Aorta (tissue), 5 donors: ENCODE data around the gene CKM. TPM values are rescaled to one million over a fixed set of nuclear protein-coding genes. Genes with fewer than 3 reads are reported as not detected.
A peak's percentile ranks its signal among the peaks of the same experiment; 100 is the strongest.

Source experiments
- ATAC-seq: fragments of 200-7000 bp; cut with Tn5 transposase; one replicate; pipeline ENCODE4 v1.9.1; 2022; ENCODE audit warnings: moderate library complexity; ENCODE audit not compliant: low FRiP score
- DNase-seq, 2 donors: peaks; one replicate each; pipeline ENCODE4 v3.0.0-alpha.2; 2020
- H3K27ac ChIP-seq, 2 donors: one replicate each; pipeline ENCODE4 v1.5.1; 2013; ENCODE audit warnings: low read length in 2 of 2, mild to moderate bottlenecking in 2 of 2, moderate library complexity in 2 of 2, control low read depth in 1 of 2, inconsistent platforms in 1 of 2, low read depth in 1 of 2
- H3K27me3 ChIP-seq, 2 donors: one replicate each; pipeline ENCODE4 v1.6.1; 2013; ENCODE audit warnings: control low read depth in 1 of 2, low read length in 1 of 2, mild to moderate bottlenecking in 1 of 2, moderate library complexity in 1 of 2; ENCODE audit not compliant: insufficient read depth in 2 of 2, control insufficient read depth in 1 of 2
- H3K36me3 ChIP-seq, 2 donors: one replicate each; pipeline ENCODE4 v1.6.1; 2013; ENCODE audit warnings: control low read depth in 1 of 2, low read length in 1 of 2, mild to moderate bottlenecking in 1 of 2; ENCODE audit not compliant: insufficient read depth in 2 of 2, control insufficient read depth in 1 of 2
- H3K4me1 ChIP-seq, 2 donors: one replicate each; pipeline ENCODE4 v1.6.1; 2013; ENCODE audit warnings: low read length in 2 of 2, control low read depth in 1 of 2, mild to moderate bottlenecking in 1 of 2, moderate library complexity in 1 of 2; ENCODE audit not compliant: insufficient read depth in 2 of 2, control insufficient read depth in 1 of 2
- H3K4me3 ChIP-seq, 2 donors: one replicate each; pipeline ENCODE4 v1.5.1; 2013; ENCODE audit warnings: low read length in 2 of 2, control low read depth in 1 of 2, mild to moderate bottlenecking in 1 of 2
- H3K9me3 ChIP-seq: one replicate; pipeline ENCODE4 v1.6.1; 2013; ENCODE audit warnings: mild to moderate bottlenecking, low read length; ENCODE audit not compliant: control insufficient read depth
- WGBS, 2 donors: extraction: QIAGEN DNeasy Blood & Tissue Kit; methylation state at CpG; one replicate each; pipeline ENCODE4 v1.1.7; 2013; 5-methylcytosine and 5-hydroxymethylcytosine counted together
- intact Hi-C, 2 donors: fragments of 100-400 bp; cut with DNase I; formaldehyde crosslinking; loops; one replicate each; pipeline versions ENCODE4 v1.14.2 to v1.15.0; 2022
- polyA plus RNA-seq, 2 donors: library from polyadenylated mRNA; stranded (reverse); fragments of 200-250 nt; gene quantifications; one replicate each; pipeline ENCODE4 v1.2.3, GENCODE V29; 2013
- total RNA-seq, 2 donors: library from RNA; stranded (reverse); fragmentation: NEBNext Ultra II Directional; extraction: Animal tissue kit (Norgen Biotek cat#: 25700); gene quantifications; one replicate each; pipeline ENCODE4 v1.2.1, GENCODE V29; 2021
- donor health status: healthy with polysubstance abuse.
- donor health status: Bipolar disorder and iron deficiency.
- donor health status: DM: no; HTN: no; CAD: no.
- donor health status: DM: no; HTN: no; CAD: no.
- donor health status: DM: yes; HTN: yes; CAD: no.

CKM gene
- total and polyA plus RNA-seq, 4 donors = 1.2 to 6.4 TPM; not detected in 2

- 30 to 39% methylated on average over 12 of the region's 12 CpGs for WGBS, 2 donors
- H3K4me3 ChIP-seq = no peak overlapping the region
- no peaks in the 10 kb centered on the region for H3K27me3 ChIP-seq
- peak; percentile 74 for ATAC-seq
- peaks cover 0 to 8% of the 10 kb centered on the region in 2 donors for H3K36me3 ChIP-seq
- intact Hi-C loops = no loop called here
- H3K27ac ChIP-seq = no peak overlapping the region
- H3K4me1 ChIP-seq = no peaks in the 10 kb centered on the region
- no peak for DNase-seq
- H3K9me3 ChIP-seq = no peaks in the 10 kb centered on the region
Observed at GRCh38 chr19:45294291-45295029, 28.2 kb downstream of the CKM start.

GRCh38 chr19:45293682-45294081 lies 29.0 kb downstream of the CKM start:
- ATAC-seq (peak; percentile 17), DNase-seq (no peak)
- H3K9me3 ChIP-seq = no peaks in the 10 kb centered on the region
- no peaks in the 10 kb centered on the region for H3K27me3 ChIP-seq
- no peak overlapping the region for H3K27ac ChIP-seq
- H3K4me3 ChIP-seq = no peak overlapping the region
- intact Hi-C loops = no loop called here
- H3K4me1 ChIP-seq = no peaks in the 10 kb centered on the region
- H3K36me3 ChIP-seq = peaks cover 0 to 8% of the 10 kb centered on the region in 2 donors
- 94 to 98% methylated on average over 3 to 4 of the region's 4 CpGs for WGBS, 2 donors

GRCh38 chr19:45291834-45292233 lies 30.8 kb downstream of the CKM start:
- Histone ChIP-seq H3K9me3 (no peaks in the 10 kb centered on the region), H3K4me1 (no peaks in the 10 kb centered on the region), H3K27ac (no peak overlapping the region), H3K4me3 (no peak overlapping the region), H3K36me3 (peaks cover 0 to 8% of the 10 kb centered on the region in 2 donors), H3K27me3 (no peaks in the 10 kb centered on the region)
- DNase-seq = no peak
- no peak for ATAC-seq
- WGBS, 2 donors = 95 to 100% methylated on average over 1 of the region's 1 CpG
- intact Hi-C loops = no loop called here

GRCh38 chr19:45290381-45290931 lies 32.2 kb downstream of the CKM start:
- intact Hi-C loops = no loop called here
- ATAC-seq = no peak

GRCh38 chr19:45283443-45284033 lies 39.1 kb downstream of the CKM start:
- no peak for DNase-seq
- Histone ChIP-seq H3K27me3 (no peaks in the 10 kb centered on the region), H3K9me3 (no peaks in the 10 kb centered on the region), H3K4me3 (no peak overlapping the region), H3K27ac (no peak overlapping the region), H3K36me3 (peaks cover 0 to 7% of the 10 kb centered on the region in 2 donors), H3K4me1 (no peaks in the 10 kb centered on the region)
- WGBS, 2 donors = 82 to 89% methylated on average over 7 of the region's 7 CpGs
- intact Hi-C loops = no loop called here
- no peak for ATAC-seq

More at GRCh38 chr19:45290381-45290931, 32.2 kb downstream of the CKM start:
- 90 to 93% methylated on average over 6 of the region's 6 CpGs for WGBS, 2 donors
- Histone ChIP-seq H3K36me3 (peaks cover 0 to 6% of the 10 kb centered on the region in 2 donors), H3K4me1 (no peaks in the 10 kb centered on the region), H3K4me3 (no peak overlapping the region), H3K27me3 (no peaks in the 10 kb centered on the region), H3K9me3 (no peaks in the 10 kb centered on the region), H3K27ac (no peak overlapping the region)
- DNase-seq = no peak

- DNase-seq (no peak), ATAC-seq (no peak)
- Histone ChIP-seq H3K36me3 (peaks cover 0 to 6% of the 10 kb centered on the region in 2 donors), H3K27me3 (no peaks in the 10 kb centered on the region), H3K9me3 (no peaks in the 10 kb centered on the region), H3K4me1 (no peaks in the 10 kb centered on the region), H3K27ac (no peak overlapping the region), H3K4me3 (no peak overlapping the region)
- intact Hi-C loops = no loop called here
- 94 to 96% methylated on average over 19 of the region's 19 CpGs for WGBS, 2 donors
Observed at GRCh38 chr19:45280471-45280961, 42.2 kb downstream of the CKM start.

- Histone ChIP-seq H3K9me3 (no peaks in the 10 kb centered on the region), H3K4me1 (no peaks in the 10 kb centered on the region), H3K27ac (no peak overlapping the region), H3K4me3 (no peak overlapping the region), H3K27me3 (no peaks in the 10 kb centered on the region), H3K36me3 (peaks cover 0 to 6% of the 10 kb centered on the region in 2 donors)
- DNase-seq = no peak
- intact Hi-C loops = no loop called here
- no peak for ATAC-seq
- 88 to 93% methylated on average over 3 of the region's 3 CpGs for WGBS, 2 donors
Observed at GRCh38 chr19:45279587-45280192, 43.0 kb downstream of the CKM start.

GRCh38 chr19:45278087-45278486 lies 44.6 kb downstream of the CKM start:
- no peak for DNase-seq
- Histone ChIP-seq H3K4me1 (no peaks in the 10 kb centered on the region), H3K36me3 (peaks cover 0 to 7% of the 10 kb centered on the region in 2 donors), H3K4me3 (no peak overlapping the region), H3K27me3 (no peaks in the 10 kb centered on the region), H3K9me3 (no peaks in the 10 kb centered on the region), H3K27ac (no peak overlapping the region)
- WGBS, 2 donors = 93% methylated on average over 10 of the region's 10 CpGs
- no peak for ATAC-seq
- intact Hi-C loops = no loop called here
